GM18511 (cell line): ENCODE data around the gene ZNF189.
A peak's percentile ranks its signal among the peaks of the same experiment; 100 is the strongest.

Experiments used
- ATAC-seq: cut with Tn5 transposase; IDR thresholded peaks from one replicate; pipeline ENCODE4 v1.9.1; 2021; ENCODE audit warnings: mild to moderate bottlenecking, moderate library complexity; ENCODE audit not compliant: unreplicated experiment

ZNF189 gene

GRCh38 chr9:101448680-101449070 is 50.0 kb downstream of the ZNF189 start:
- no peak for ATAC-seq

GRCh38 chr9:101449071-101449721 is 50.5 kb downstream of the ZNF189 start:
- ATAC-seq, result peak; percentile 97

- ATAC-seq, result no peak
These were observed 52.3 kb downstream of the ZNF189 start for GRCh38 chr9:101450931-101451330.

GRCh38 chr9:101451498-101451897 is 52.8 kb downstream of the ZNF189 start:
- no peak for ATAC-seq

GRCh38 chr9:101453776-101454570 is 55.3 kb downstream of the ZNF189 start:
- ATAC-seq, result no peak

- ATAC-seq, result no peak
These were observed 57.1 kb downstream of the ZNF189 start for GRCh38 chr9:101455656-101456240.

- ATAC-seq, result no peak
These were observed 58.4 kb downstream of the ZNF189 start for GRCh38 chr9:101457003-101457402.

GRCh38 chr9:101458963-101459631 is 60.4 kb downstream of the ZNF189 start:
- ATAC-seq, result peak; percentile 93
